ENCODE data around the gene GARNL3. TPM values are rescaled to one million over a fixed set of nuclear protein-coding genes. Genes with fewer than 3 reads are reported as not detected.

The GARNL3 gene
- total and polyA plus RNA-seq, 2 of the 13 experiments (the other 11 are each of a cell fraction or from before 2014, with no cell fraction given): 3.9 to 11.0 TPM

DNA sequence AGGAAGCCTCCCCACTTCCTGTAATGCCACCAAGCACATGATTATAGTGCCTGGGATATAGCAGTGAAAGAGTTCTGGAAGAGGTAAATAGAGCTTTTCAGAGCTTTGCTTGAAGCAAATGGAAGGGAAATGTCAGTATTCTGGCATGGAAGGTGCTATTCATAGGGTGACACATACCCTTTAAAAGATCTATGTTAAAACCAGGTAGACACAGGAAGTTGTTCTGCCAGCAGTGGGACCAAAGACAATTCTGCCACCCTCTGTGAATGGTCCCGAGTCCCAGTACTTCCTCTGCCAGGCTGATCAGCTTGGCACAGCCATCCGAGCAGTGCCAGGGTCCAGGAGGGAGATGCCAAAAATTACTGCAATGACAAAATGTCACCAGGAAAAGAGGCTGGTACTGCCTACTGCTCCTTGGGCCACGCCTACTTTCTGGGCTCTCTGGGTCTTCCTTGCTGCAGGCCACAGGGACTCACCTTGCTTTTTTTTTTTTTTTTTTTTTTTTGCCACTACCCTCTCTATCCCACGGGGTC lies 26.7 kb downstream of the GARNL3 start (continued):
- TF ChIP-seq, protein P1, sequence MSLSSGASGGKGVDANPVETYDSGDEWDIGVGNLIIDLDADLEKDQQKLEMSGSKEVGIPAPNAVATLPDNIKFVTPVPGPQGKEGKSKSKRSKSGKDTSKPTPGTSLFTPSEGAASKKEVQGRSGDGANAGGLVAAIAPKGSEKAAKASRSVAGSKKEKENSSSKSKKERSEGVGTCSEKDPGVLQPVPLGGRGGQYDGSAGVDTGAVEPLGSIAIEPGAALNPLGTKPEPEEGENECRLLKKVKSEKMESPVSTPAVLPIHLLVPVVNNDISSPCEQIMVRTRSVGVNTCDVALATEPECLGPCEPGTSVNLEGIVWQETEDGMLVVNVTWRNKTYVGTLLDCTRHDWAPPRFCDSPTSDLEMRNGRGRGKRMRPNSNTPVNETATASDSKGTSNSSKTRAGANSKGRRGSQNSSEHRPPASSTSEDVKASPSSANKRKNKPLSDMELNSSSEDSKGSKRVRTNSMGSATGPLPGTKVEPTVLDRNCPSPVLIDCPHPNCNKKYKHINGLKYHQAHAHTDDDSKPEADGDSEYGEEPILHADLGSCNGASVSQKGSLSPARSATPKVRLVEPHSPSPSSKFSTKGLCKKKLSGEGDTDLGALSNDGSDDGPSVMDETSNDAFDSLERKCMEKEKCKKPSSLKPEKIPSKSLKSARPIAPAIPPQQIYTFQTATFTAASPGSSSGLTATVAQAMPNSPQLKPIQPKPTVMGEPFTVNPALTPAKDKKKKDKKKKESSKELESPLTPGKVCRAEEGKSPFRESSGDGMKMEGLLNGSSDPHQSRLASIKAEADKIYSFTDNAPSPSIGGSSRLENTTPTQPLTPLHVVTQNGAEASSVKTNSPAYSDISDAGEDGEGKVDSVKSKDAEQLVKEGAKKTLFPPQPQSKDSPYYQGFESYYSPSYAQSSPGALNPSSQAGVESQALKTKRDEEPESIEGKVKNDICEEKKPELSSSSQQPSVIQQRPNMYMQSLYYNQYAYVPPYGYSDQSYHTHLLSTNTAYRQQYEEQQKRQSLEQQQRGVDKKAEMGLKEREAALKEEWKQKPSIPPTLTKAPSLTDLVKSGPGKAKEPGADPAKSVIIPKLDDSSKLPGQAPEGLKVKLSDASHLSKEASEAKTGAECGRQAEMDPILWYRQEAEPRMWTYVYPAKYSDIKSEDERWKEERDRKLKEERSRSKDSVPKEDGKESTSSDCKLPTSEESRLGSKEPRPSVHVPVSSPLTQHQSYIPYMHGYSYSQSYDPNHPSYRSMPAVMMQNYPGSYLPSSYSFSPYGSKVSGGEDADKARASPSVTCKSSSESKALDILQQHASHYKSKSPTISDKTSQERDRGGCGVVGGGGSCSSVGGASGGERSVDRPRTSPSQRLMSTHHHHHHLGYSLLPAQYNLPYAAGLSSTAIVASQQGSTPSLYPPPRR (CRISPR knock-in tag; IDR thresholded peaks at IDR 0.05; ENCODE audit: borderline replicate concordance): no peak
- TF ChIP-seq, protein P2, sequence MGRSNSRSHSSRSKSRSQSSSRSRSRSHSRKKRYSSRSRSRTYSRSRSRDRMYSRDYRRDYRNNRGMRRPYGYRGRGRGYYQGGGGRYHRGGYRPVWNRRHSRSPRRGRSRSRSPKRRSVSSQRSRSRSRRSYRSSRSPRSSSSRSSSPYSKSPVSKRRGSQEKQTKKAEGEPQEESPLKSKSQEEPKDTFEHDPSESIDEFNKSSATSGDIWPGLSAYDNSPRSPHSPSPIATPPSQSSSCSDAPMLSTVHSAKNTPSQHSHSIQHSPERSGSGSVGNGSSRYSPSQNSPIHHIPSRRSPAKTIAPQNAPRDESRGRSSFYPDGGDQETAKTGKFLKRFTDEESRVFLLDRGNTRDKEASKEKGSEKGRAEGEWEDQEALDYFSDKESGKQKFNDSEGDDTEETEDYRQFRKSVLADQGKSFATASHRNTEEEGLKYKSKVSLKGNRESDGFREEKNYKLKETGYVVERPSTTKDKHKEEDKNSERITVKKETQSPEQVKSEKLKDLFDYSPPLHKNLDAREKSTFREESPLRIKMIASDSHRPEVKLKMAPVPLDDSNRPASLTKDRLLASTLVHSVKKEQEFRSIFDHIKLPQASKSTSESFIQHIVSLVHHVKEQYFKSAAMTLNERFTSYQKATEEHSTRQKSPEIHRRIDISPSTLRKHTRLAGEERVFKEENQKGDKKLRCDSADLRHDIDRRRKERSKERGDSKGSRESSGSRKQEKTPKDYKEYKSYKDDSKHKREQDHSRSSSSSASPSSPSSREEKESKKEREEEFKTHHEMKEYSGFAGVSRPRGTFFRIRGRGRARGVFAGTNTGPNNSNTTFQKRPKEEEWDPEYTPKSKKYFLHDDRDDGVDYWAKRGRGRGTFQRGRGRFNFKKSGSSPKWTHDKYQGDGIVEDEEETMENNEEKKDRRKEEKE (IDR thresholded peaks at IDR 0.05): no peak
- TF ChIP-seq, protein P3, sequence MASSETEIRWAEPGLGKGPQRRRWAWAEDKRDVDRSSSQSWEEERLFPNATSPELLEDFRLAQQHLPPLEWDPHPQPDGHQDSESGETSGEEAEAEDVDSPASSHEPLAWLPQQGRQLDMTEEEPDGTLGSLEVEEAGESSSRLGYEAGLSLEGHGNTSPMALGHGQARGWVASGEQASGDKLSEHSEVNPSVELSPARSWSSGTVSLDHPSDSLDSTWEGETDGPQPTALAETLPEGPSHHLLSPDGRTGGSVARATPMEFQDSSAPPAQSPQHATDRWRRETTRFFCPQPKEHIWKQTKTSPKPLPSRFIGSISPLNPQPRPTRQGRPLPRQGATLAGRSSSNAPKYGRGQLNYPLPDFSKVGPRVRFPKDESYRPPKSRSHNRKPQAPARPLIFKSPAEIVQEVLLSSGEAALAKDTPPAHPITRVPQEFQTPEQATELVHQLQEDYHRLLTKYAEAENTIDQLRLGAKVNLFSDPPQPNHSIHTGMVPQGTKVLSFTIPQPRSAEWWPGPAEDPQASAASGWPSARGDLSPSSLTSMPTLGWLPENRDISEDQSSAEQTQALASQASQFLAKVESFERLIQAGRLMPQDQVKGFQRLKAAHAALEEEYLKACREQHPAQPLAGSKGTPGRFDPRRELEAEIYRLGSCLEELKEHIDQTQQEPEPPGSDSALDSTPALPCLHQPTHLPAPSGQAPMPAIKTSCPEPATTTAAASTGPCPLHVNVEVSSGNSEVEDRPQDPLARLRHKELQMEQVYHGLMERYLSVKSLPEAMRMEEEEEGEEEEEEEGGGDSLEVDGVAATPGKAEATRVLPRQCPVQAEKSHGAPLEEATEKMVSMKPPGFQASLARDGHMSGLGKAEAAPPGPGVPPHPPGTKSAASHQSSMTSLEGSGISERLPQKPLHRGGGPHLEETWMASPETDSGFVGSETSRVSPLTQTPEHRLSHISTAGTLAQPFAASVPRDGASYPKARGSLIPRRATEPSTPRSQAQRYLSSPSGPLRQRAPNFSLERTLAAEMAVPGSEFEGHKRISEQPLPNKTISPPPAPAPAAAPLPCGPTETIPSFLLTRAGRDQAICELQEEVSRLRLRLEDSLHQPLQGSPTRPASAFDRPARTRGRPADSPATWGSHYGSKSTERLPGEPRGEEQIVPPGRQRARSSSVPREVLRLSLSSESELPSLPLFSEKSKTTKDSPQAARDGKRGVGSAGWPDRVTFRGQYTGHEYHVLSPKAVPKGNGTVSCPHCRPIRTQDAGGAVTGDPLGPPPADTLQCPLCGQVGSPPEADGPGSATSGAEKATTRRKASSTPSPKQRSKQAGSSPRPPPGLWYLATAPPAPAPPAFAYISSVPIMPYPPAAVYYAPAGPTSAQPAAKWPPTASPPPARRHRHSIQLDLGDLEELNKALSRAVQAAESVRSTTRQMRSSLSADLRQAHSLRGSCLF (CRISPR knock-in tag; IDR thresholded peaks at IDR 0.05; ENCODE audit: borderline replicate concordance): no peak
- TF ChIP-seq, protein P4, sequence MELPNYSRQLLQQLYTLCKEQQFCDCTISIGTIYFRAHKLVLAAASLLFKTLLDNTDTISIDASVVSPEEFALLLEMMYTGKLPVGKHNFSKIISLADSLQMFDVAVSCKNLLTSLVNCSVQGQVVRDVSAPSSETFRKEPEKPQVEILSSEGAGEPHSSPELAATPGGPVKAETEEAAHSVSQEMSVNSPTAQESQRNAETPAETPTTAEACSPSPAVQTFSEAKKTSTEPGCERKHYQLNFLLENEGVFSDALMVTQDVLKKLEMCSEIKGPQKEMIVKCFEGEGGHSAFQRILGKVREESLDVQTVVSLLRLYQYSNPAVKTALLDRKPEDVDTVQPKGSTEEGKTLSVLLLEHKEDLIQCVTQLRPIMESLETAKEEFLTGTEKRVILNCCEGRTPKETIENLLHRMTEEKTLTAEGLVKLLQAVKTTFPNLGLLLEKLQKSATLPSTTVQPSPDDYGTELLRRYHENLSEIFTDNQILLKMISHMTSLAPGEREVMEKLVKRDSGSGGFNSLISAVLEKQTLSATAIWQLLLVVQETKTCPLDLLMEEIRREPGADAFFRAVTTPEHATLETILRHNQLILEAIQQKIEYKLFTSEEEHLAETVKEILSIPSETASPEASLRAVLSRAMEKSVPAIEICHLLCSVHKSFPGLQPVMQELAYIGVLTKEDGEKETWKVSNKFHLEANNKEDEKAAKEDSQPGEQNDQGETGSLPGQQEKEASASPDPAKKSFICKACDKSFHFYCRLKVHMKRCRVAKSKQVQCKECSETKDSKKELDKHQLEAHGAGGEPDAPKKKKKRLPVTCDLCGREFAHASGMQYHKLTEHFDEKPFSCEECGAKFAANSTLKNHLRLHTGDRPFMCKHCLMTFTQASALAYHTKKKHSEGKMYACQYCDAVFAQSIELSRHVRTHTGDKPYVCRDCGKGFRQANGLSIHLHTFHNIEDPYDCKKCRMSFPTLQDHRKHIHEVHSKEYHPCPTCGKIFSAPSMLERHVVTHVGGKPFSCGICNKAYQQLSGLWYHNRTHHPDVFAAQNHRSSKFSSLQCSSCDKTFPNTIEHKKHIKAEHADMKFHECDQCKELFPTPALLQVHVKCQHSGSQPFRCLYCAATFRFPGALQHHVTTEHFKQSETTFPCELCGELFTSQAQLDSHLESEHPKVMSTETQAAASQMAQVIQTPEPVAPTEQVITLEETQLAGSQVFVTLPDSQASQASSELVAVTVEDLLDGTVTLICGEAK (IDR thresholded peaks at IDR 0.05): no peak
- TF ChIP-seq, protein P4 (CRISPR knock-in tag; IDR thresholded peaks at IDR 0.05): no peak
